Raji (cell line): ENCODE measurements around the gene KIAA0825.

Source experiments
- POLR2A ChIP-seq: IDR thresholded peaks from 2 replicates; pipeline ENCODE4 v1.6.1; 2011; ENCODE audit warnings: low read depth, low read length, control low read depth; ENCODE audit not compliant: insufficient read depth

KIAA0825 gene

GRCh38 chr5:94433397-94434163, 184.8 kb downstream of the KIAA0825 start:
- no peak for TF ChIP-seq POLR2A

- no peak for TF ChIP-seq POLR2A
Observed at GRCh38 chr5:94432499-94432898, 185.9 kb downstream of the KIAA0825 start.

DNA sequence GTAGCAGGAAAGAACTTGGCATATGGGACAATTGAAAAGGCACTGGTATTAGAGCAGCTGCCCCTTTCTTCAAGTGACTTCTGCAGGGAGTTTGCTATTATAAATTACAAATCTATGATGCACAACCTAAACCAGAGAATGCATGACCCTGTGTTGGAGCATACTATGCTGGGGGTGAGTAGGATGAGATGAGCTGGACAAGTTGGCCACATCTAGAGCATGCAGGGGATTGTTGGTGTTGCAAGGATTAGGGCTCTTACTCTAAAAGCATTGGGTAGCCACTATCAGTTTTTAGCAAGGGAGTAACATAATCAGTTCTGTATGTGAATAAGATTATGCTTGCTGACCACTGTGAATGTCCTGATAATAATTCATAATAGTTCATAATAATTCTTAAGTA, 186.7 kb downstream of the KIAA0825 start:
- TF ChIP-seq POLR2A: no peak

- no peak for TF ChIP-seq POLR2A
Observed at GRCh38 chr5:94429566-94429965, 188.8 kb downstream of the KIAA0825 start.

GRCh38 chr5:94425396-94425795, 193.0 kb downstream of the KIAA0825 start:
- TF ChIP-seq POLR2A: no peak

DNA sequence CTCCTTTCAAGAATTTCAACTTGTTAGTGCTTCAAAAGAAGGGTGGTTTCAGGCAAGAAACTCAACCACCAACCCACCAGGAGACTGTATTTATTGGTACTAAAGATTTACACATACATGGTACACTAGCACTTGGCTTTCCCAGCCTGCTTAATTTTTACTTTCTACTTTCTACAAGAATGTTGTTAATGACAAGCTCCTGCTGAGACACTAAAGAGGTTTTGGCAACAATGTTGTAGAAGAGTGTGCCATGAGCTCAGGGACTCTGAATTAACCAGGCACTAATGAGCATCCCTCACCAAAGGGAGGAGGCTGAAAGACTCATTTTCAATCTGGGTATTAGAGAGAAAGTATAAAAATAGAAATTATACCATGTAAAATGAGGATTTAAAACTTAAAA, 195.0 kb downstream of the KIAA0825 start:
- no peak for TF ChIP-seq POLR2A

DNA sequence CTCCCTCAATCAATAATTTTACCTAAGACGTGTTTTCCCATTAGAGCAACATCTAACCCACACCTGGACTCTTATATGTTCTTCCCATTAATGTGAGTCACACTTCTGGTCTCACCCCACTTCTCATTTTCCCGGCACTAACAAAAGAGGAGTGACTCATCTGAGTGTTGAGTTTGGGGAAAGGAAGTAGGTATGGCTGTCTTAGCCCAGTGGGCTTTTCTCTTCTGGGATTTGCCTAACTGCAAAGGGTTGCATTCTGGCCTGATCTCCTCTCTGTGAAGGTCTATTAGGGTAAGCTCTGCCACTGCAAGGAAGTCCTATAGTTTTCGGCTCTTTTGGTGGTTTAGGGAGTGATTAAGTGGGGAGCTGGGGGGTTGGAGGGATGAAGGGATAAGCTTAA, 195.6 kb downstream of the KIAA0825 start:
- no peak for TF ChIP-seq POLR2A

DNA sequence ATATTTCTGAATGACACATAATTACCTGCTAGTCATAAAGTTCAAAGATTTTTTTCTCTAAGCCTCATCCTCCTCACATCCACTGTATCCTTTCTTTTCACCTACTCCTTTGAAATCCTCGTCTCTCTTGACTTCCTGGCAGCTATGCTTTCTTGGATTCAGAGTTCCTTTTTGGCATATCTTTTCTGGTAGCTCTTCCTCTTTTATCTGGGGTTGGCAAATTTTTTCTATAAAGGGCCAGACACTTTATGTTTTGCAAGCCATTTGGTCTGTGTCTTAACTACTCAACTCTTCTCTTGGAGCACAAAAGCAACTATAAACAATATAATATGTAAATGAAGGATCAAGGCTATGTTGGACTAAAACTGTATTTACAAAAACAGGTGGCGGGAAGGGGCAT, 197.5 kb downstream of the KIAA0825 start:
- TF ChIP-seq POLR2A: no peak

DNA sequence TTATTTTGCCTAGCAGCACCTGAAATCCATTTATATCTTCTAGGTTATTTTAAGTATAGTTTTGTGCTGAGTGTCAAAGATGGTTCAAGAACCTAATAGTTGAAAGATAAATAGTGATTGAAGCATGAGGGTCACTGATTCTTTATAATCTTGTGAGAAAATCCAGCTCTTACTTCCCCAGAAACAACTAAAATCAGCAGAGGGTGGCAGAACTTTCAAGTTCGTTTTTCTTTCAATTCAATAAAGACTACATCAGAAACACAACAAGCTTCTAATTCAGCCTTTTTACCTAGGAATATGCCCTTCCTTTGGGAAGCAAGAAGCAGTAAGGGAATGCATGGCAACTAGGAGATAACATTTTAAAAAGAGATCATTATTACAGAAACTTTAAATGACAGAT, 202.6 kb downstream of the KIAA0825 start:
- no peak for TF ChIP-seq POLR2A

GRCh38 chr5:94409440-94409839, 209.0 kb downstream of the KIAA0825 start:
- no peak for TF ChIP-seq POLR2A

GRCh38 chr5:94407023-94407422, 211.4 kb downstream of the KIAA0825 start:
- no peak for TF ChIP-seq POLR2A

- no peak for TF ChIP-seq POLR2A
Observed at GRCh38 chr5:94403483-94403882, 214.9 kb downstream of the KIAA0825 start.

GRCh38 chr5:94402096-94402495, 216.3 kb downstream of the KIAA0825 start:
- TF ChIP-seq POLR2A: no peak

GRCh38 chr5:94397508-94397907, 220.9 kb downstream of the KIAA0825 start:
- no peak for TF ChIP-seq POLR2A

GRCh38 chr5:94396687-94397086, 221.7 kb downstream of the KIAA0825 start:
- no peak for TF ChIP-seq POLR2A

DNA sequence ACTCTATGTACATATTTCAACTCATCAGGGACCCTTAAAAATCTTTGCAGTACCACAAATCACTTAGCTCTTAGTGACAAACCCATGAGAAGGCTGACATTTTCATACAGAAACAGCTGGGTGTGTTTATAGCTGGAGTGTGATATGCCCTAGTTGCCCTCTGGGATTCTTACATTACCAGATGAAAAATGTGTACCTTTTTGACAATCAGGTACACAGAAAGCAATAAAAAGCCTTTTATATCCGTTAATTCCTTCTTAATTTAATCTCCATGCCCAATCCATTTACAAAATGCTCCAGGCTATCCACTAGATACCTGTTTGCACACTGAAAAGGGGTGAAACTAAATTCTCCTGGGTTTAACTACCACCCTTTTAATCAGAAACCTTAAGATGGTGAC, 222.9 kb downstream of the KIAA0825 start:
- TF ChIP-seq POLR2A: no peak

GRCh38 chr5:94391996-94392395, 226.4 kb downstream of the KIAA0825 start:
- TF ChIP-seq POLR2A: no peak

DNA sequence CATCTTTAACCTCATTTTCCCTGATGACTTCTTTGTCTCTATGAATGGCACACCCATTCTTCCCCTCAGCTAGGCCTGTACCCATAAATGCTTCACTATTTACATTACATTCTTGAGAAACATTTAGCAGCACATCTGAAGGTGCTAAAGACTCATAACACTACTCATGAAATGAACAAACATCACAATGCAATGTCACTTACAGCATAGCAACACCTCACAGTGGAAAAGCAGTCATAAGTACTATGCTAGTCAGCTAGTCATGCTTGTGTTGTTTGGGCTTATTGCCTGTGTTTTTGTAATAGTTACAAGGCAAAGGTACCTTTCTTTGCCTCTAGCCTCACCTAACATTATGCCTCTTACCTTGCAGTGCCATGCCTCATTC, 228.9 kb downstream of the KIAA0825 start:
- TF ChIP-seq POLR2A: no peak
